DND-41 (cell line): ENCODE results near the gene PLEKHA4.

ENCODE experiments used
- ATAC-seq: fragments of 200-7000 bp; cut with Tn5 transposase; 3 replicates; pipeline ENCODE4 v1.9.1; 2021; ENCODE audit warnings: low read depth; ENCODE audit not compliant: insufficient read depth
- DNase-seq: peaks from one replicate; pipeline ENCODE4 v3.0.0-alpha.2; 2020
- H2AFZ ChIP-seq: 2 replicates; pipeline ENCODE4 v1.6.0; 2012; ENCODE audit warnings: low read depth, low read length
- H3K27ac ChIP-seq: 2 replicates; pipeline ENCODE4 v1.5.1; 2012; ENCODE audit warnings: low read length, inconsistent platforms
- H3K27me3 ChIP-seq: fragments of 200-600 bp; sonication (generic); 2 replicates; pipeline ENCODE4 v1.6.0; 2012; ENCODE audit warnings: low read length, mild to moderate bottlenecking, inconsistent platforms; ENCODE audit not compliant: insufficient read depth, poor library complexity
- H3K36me3 ChIP-seq: 2 replicates; pipeline ENCODE4 v1.5.1; 2012; ENCODE audit warnings: low read length, inconsistent platforms; ENCODE audit not compliant: insufficient read depth
- H3K4me1 ChIP-seq: 2 replicates; pipeline ENCODE4 v1.5.1; 2012; ENCODE audit warnings: mild to moderate bottlenecking, low read length; ENCODE audit not compliant: insufficient read depth
- H3K4me2 ChIP-seq: 2 replicates; pipeline ENCODE4 v1.6.0; 2012; ENCODE audit warnings: mild to moderate bottlenecking, moderate library complexity, low read length, inconsistent platforms; ENCODE audit not compliant: insufficient read depth
- H3K4me3 ChIP-seq, 2 experiments: fragments of 200-600 bp in 1 of 2; shearing (Covaris generic) in 1 of 2; 2 replicates each; pipeline ENCODE4 v1.5.1; 2012 to 2016; ENCODE audit warnings: inconsistent platforms in 2 of 2, low read length in 2 of 2, mild to moderate bottlenecking in 2 of 2, low read depth in 1 of 2, moderate library complexity in 1 of 2
- H3K79me2 ChIP-seq: 2 replicates; pipeline ENCODE4 v1.6.0; 2012; ENCODE audit warnings: low read length, inconsistent platforms; ENCODE audit not compliant: insufficient read depth
- H3K9ac ChIP-seq: 2 replicates; pipeline ENCODE4 v1.6.0; 2012; ENCODE audit warnings: low read depth, mild to moderate bottlenecking, inconsistent platforms, low read length, moderate library complexity
- H3K9me3 ChIP-seq: 2 replicates; pipeline ENCODE4 v1.5.1; 2012; ENCODE audit warnings: low read length, moderate library complexity, mild to moderate bottlenecking, inconsistent platforms; ENCODE audit not compliant: insufficient read depth, severe bottlenecking
- H4K20me1 ChIP-seq: 2 replicates; pipeline ENCODE4 v1.6.0; 2012; ENCODE audit warnings: low read length; ENCODE audit not compliant: insufficient read depth
- CTCF ChIP-seq: IDR thresholded peaks from 2 replicates; pipeline ENCODE4 v1.5.1; 2012; ENCODE audit warnings: borderline replicate concordance, low read length, moderate library complexity, mild to moderate bottlenecking; ENCODE audit not compliant: poor library complexity, severe bottlenecking; ENCODE audit errors: extremely low read depth
- EZH2 ChIP-seq: IDR thresholded peaks from 3 replicates; pipeline ENCODE4 v1.6.1; 2012; ENCODE audit warnings: borderline replicate concordance, low read depth, mild to moderate bottlenecking, moderate library complexity, low read length, inconsistent platforms; ENCODE audit not compliant: severe bottlenecking

Gene PLEKHA4

GRCh38 chr19:48868114-48868886, at the start of gene PLEKHA4:
Gene PLEKHA4 (minus strand): TSS chr19:48868617. CDS start chr19:48867620, 997 bp downstream.
- H3K9ac ChIP-seq, result 0 out of 2 replicates have a peak within 1 kb of the TSS, but pooled peaks have one; percentile 14
- peaks cover 11% of the 10 kb centered on the region for H3K4me1 ChIP-seq
- H3K4me3 ChIP-seq, result no peak within 1 kb of the TSS
- peaks cover 13% of the 10 kb centered on the region for H3K27me3 ChIP-seq
- H3K9me3 ChIP-seq, result no peaks in the 10 kb centered on the region
- H3K79me2 ChIP-seq, result peaks cover 11% of the 10 kb centered on the region
- no peak for TF ChIP-seq CTCF
- no peak for TF ChIP-seq EZH2
- DNase-seq (no peak), ATAC-seq (no peak)
- peaks cover 1% of the 10 kb centered on the region; the same call in 1 of the 2 replicates for H3K36me3 ChIP-seq
- H4K20me1 ChIP-seq, result peaks cover 2% of the 10 kb centered on the region; the same call in 1 of the 2 replicates
- peak within 1 kb of the TSS; percentile 43; the same call in 1 of the 2 replicates for H2AFZ ChIP-seq
- no peak within 1 kb of the TSS for H3K4me2 ChIP-seq
- no peak within 1 kb of the TSS for H3K27ac ChIP-seq

GRCh38 chr19:48918071-48918470, 49.7 kb upstream of the PLEKHA4 start:
- Histone ChIP-seq H3K27ac (no peak overlapping the region), H3K4me3 (no peak overlapping the region), H3K4me2 (no peak overlapping the region), H3K27me3 (no peaks in the 10 kb centered on the region), H3K9me3 (no peaks in the 10 kb centered on the region), H2AFZ (no peak overlapping the region), H4K20me1 (0 out of 2 replicates have a peak, but pooled peaks cover 6% of the 10 kb centered on the region), H3K4me1 (no peaks in the 10 kb centered on the region), H3K79me2 (no peaks in the 10 kb centered on the region), H3K9ac (no peak overlapping the region), H3K36me3 (peaks cover 70% of the 10 kb centered on the region)
- TF ChIP-seq EZH2 (no peak), CTCF (no peak)
- ATAC-seq (no peak), DNase-seq (no peak)

- H3K27me3 ChIP-seq, result no peaks in the 10 kb centered on the region
- no peak overlapping the region for H2AFZ ChIP-seq
- ATAC-seq (no peak), DNase-seq (no peak)
- H3K36me3 ChIP-seq, result peaks cover 70% of the 10 kb centered on the region
- no peaks in the 10 kb centered on the region for H3K79me2 ChIP-seq
- H3K27ac ChIP-seq, result no peak overlapping the region
- H3K4me2 ChIP-seq, result no peak overlapping the region
- no peaks in the 10 kb centered on the region for H3K4me1 ChIP-seq
- no peak overlapping the region for H3K9ac ChIP-seq
- H3K4me3 ChIP-seq, result no peak overlapping the region
- H3K9me3 ChIP-seq, result no peaks in the 10 kb centered on the region
- 0 out of 2 replicates have a peak, but pooled peaks cover 5% of the 10 kb centered on the region for H4K20me1 ChIP-seq
- TF ChIP-seq EZH2 (no peak), CTCF (no peak)
These were observed 47.3 kb upstream of the PLEKHA4 start for GRCh38 chr19:48915757-48916156.
